AG08395 (cell line): ENCODE results near the gene SHC3.
A peak's percentile ranks its signal among the peaks of the same experiment; 100 is the strongest.

Experiments used
- DNase-seq: peaks from one replicate; pipeline ENCODE4 v3.0.0; 2012; ENCODE audit warnings: mixed read lengths, low spot score

The SHC3 gene

GRCh38 chr9:89052470-89053097 lies 126.0 kb downstream of the SHC3 start:
- no peak for DNase-seq

- no peak for DNase-seq
Observed at GRCh38 chr9:89051421-89052025, 127.1 kb downstream of the SHC3 start.

GRCh38 chr9:89049646-89050045 lies 129.0 kb downstream of the SHC3 start:
- DNase-seq = no peak

GRCh38 chr9:89048616-89049015 lies 130.0 kb downstream of the SHC3 start:
- no peak for DNase-seq

- no peak for DNase-seq
Observed at GRCh38 chr9:89047667-89048066, 131.0 kb downstream of the SHC3 start.

- peak; percentile 32 for DNase-seq
Observed at GRCh38 chr9:89046832-89047231, 131.8 kb downstream of the SHC3 start.

GRCh38 chr9:89044881-89045280 lies 133.7 kb downstream of the SHC3 start:
- DNase-seq = no peak

GRCh38 chr9:89044104-89044503 lies 134.5 kb downstream of the SHC3 start:
- DNase-seq = no peak

GRCh38 chr9:89042984-89043383 lies 135.6 kb downstream of the SHC3 start:
- DNase-seq = no peak

- no peak for DNase-seq
Observed at GRCh38 chr9:89039664-89040063, 139.0 kb downstream of the SHC3 start.

GRCh38 chr9:89039104-89039465 lies 139.5 kb downstream of the SHC3 start:
- no peak for DNase-seq

GRCh38 chr9:89038382-89039103 lies 140.1 kb downstream of the SHC3 start:
- DNase-seq = peak; percentile 93

- no peak for DNase-seq
Observed at GRCh38 chr9:89037891-89038290, 140.7 kb downstream of the SHC3 start.

- no peak for DNase-seq
Observed at GRCh38 chr9:89037346-89037745, 141.3 kb downstream of the SHC3 start.

- no peak for DNase-seq
Observed at GRCh38 chr9:89036891-89037290, 141.7 kb downstream of the SHC3 start.

- DNase-seq = no peak
Observed at GRCh38 chr9:89036383-89036782, 142.2 kb downstream of the SHC3 start.

GRCh38 chr9:89032661-89033060 lies 146.0 kb downstream of the SHC3 start:
- DNase-seq = no peak

GRCh38 chr9:89032173-89032572 lies 146.4 kb downstream of the SHC3 start:
- no peak for DNase-seq

- DNase-seq = no peak
Observed at GRCh38 chr9:89029788-89030187, 148.8 kb downstream of the SHC3 start.

- no peak for DNase-seq
Observed at GRCh38 chr9:89026876-89027275, 151.7 kb downstream of the SHC3 start.

- no peak for DNase-seq
Observed at GRCh38 chr9:89025553-89025952, 153.1 kb downstream of the SHC3 start.

- no peak for DNase-seq
Observed at GRCh38 chr9:89024727-89025126, 153.9 kb downstream of the SHC3 start.

GRCh38 chr9:89023740-89024139 lies 154.9 kb downstream of the SHC3 start:
- no peak for DNase-seq

- DNase-seq = peak; percentile 52
Observed at GRCh38 chr9:89022902-89023301, 155.7 kb downstream of the SHC3 start.
